ENCODE data around the gene CACNA1C.
A peak's percentile ranks its signal among the peaks of the same experiment; 100 is the strongest.

The CACNA1C gene

GRCh38 chr12:2282318-2282717 is 229.5 kb downstream of the CACNA1C start:
- DNase-seq (ENCODE audit: low read depth in 2 of 2): peak; percentile 40 to 42
- TF ChIP-seq CTCF (IDR thresholded peaks at IDR 0.05; ENCODE audit: low read depth, low read length): peak; percentile 3
- H3K4me3 ChIP-seq (replicated peaks in 1 of 2; ENCODE audit: low read depth in 2 of 2, low read length in 2 of 2): no peak overlapping the region

GRCh38 chr12:2283480-2283879 is 230.7 kb downstream of the CACNA1C start:
- TF ChIP-seq CTCF (IDR thresholded peaks at IDR 0.05; ENCODE audit: low read depth, low read length): no peak
- no peak overlapping the region for H3K4me3 ChIP-seq (replicated peaks in 1 of 2; ENCODE audit: low read depth in 2 of 2, low read length in 2 of 2)
- DNase-seq (ENCODE audit: low read depth in 2 of 2): no peak

GRCh38 chr12:2283916-2284315 is 231.1 kb downstream of the CACNA1C start:
- no peak overlapping the region for H3K4me3 ChIP-seq (replicated peaks in 1 of 2; ENCODE audit: low read depth in 2 of 2, low read length in 2 of 2)
- no peak for TF ChIP-seq CTCF (IDR thresholded peaks at IDR 0.05; ENCODE audit: low read depth, low read length)
- peak in 1 of 2 donors; percentile 90 for DNase-seq (ENCODE audit: low read depth in 2 of 2)

- no peak overlapping the region for H3K4me3 ChIP-seq (replicated peaks in 1 of 2; ENCODE audit: low read depth in 2 of 2, low read length in 2 of 2)
- TF ChIP-seq CTCF (IDR thresholded peaks at IDR 0.05; ENCODE audit: low read depth, low read length): no peak
- DNase-seq (ENCODE audit: low read depth in 2 of 2): peak; percentile 70 to 91
These were observed 231.6 kb downstream of the CACNA1C start for GRCh38 chr12:2284321-2284813.

GRCh38 chr12:2284857-2285256 is 232.1 kb downstream of the CACNA1C start:
- DNase-seq (ENCODE audit: low read depth in 2 of 2): peak; percentile 73 to 86
- peak; percentile 83 for TF ChIP-seq CTCF (IDR thresholded peaks at IDR 0.05; ENCODE audit: low read depth, low read length)
- no peak overlapping the region for H3K4me3 ChIP-seq (replicated peaks in 1 of 2; ENCODE audit: low read depth in 2 of 2, low read length in 2 of 2)

- DNase-seq (ENCODE audit: low read depth in 2 of 2): no peak
- no peak for TF ChIP-seq CTCF (IDR thresholded peaks at IDR 0.05; ENCODE audit: low read depth, low read length)
- H3K4me3 ChIP-seq (replicated peaks in 1 of 2; ENCODE audit: low read depth in 2 of 2, low read length in 2 of 2): no peak overlapping the region
These were observed 232.7 kb downstream of the CACNA1C start for GRCh38 chr12:2285462-2285861.

- H3K4me3 ChIP-seq (replicated peaks in 1 of 2; ENCODE audit: low read depth in 2 of 2, low read length in 2 of 2): no peak overlapping the region
- no peak for TF ChIP-seq CTCF (IDR thresholded peaks at IDR 0.05; ENCODE audit: low read depth, low read length)
- no peak for DNase-seq (ENCODE audit: low read depth in 2 of 2)
These were observed 233.3 kb downstream of the CACNA1C start for GRCh38 chr12:2286047-2286446.
